CD4-positive, alpha-beta T cell (primary cell): Measurements from ENCODE around the gene RHOC. TPM values are rescaled to one million over a fixed set of nuclear protein-coding genes. Genes with fewer than 3 reads are reported as not detected.
"Not testable (repeated sequence)": the region's sequence is repeated elsewhere in the genome, so short reads cannot be mapped to it uniquely, and the experiment has no call there.

Experiments
- ATAC-seq: fragments of 200-7000 bp; cut with Tn5 transposase; one replicate; pipeline ENCODE4 v1.10.0; 2022; ENCODE audit warnings: mild to moderate bottlenecking; ENCODE audit not compliant: poor library complexity
- CTCF ChIA-PET: fragments of 350-600 bp; sonication (Branson Sonifier 250); formaldehyde crosslinking; loops from one replicate; lab custom pipeline; 2021; ENCODE audit warnings: antibody characterized with exemption, inconsistent platforms; lab: Charles Lee
- POLR2A ChIA-PET: fragments of 350-600 bp; sonication (Branson Sonifier 250); formaldehyde crosslinking; loops from one replicate; lab custom pipeline; 2021; ENCODE audit warnings: antibody characterized with exemption, inconsistent platforms; lab: Charles Lee
- DNase-seq, 14 experiments: peaks; one replicate each; pipeline ENCODE4 v3.0.0-alpha.2; 2013 to 2020; ENCODE audit warnings: mixed read lengths in 2 of 14
- H3K27ac ChIP-seq, 2 donors: one replicate each; pipeline versions ENCODE4 v1.5.1 to v1.7.0; 2013; ENCODE audit warnings: low read length in 2 of 2, low read depth in 1 of 2, mild to moderate bottlenecking in 1 of 2
- H3K27me3 ChIP-seq, 2 experiments: 1 replicate in 1 of 2; 2 replicates in 1 of 2; pipeline versions ENCODE4 v1.6.1 to v1.7.0; 2013; ENCODE audit warnings: low read length in 2 of 2, control low read depth in 1 of 2, mild to moderate bottlenecking in 1 of 2, moderate library complexity in 1 of 2; ENCODE audit not compliant: insufficient read depth in 2 of 2, control insufficient read depth in 1 of 2
- H3K36me3 ChIP-seq: one replicate; pipeline ENCODE4 v1.6.1; 2013; ENCODE audit warnings: low read length, control low read depth; ENCODE audit not compliant: insufficient read depth
- H3K4me1 ChIP-seq: one replicate; pipeline ENCODE4 v1.6.1; 2013; ENCODE audit warnings: low read length, control low read depth; ENCODE audit not compliant: insufficient read depth
- H3K4me3 ChIP-seq: one replicate; pipeline ENCODE4 v1.5.1; 2013; ENCODE audit warnings: mild to moderate bottlenecking, low read length, moderate library complexity
- H3K9me3 ChIP-seq, 2 experiments: 1 replicate in 1 of 2; 2 replicates in 1 of 2; pipeline versions ENCODE4 v1.6.1 to v1.7.0; 2013; ENCODE audit warnings: low read length in 2 of 2, mild to moderate bottlenecking in 2 of 2, control low read depth in 1 of 2, moderate library complexity in 1 of 2; ENCODE audit not compliant: control insufficient read depth in 1 of 2, insufficient read depth in 1 of 2
- H3K27ac Mint-ChIP-seq: one replicate; pipeline ENCODE4 v1.8.0; 2020; ENCODE audit warnings: mixed read lengths
- H3K27me3 Mint-ChIP-seq: one replicate; pipeline ENCODE4 v1.8.0; 2021; ENCODE audit warnings: mixed read lengths
- H3K36me3 Mint-ChIP-seq: one replicate; pipeline ENCODE4 v1.8.0; 2021; ENCODE audit warnings: low read depth, mixed read lengths
- H3K4me1 Mint-ChIP-seq: one replicate; pipeline ENCODE4 v1.8.0; 2021; ENCODE audit warnings: low read depth, mixed read lengths
- H3K4me3 Mint-ChIP-seq: one replicate; pipeline ENCODE4 v1.8.0; 2020; ENCODE audit warnings: mild to moderate bottlenecking, mixed read lengths
- H3K9me3 Mint-ChIP-seq: one replicate; pipeline ENCODE4 v1.8.0; 2020; ENCODE audit warnings: mixed read lengths
- intact Hi-C, 2 experiments: fragments of 100-400 bp; cut with DNase I in 1 of 2; cut with micrococcal nuclease in 1 of 2; formaldehyde crosslinking; loops; one replicate each; pipeline versions ENCODE4 v1.15.1 to v1.9.0; 2023 to 2025; cut with DNase I, micrococcal nuclease
- total RNA-seq, 174 experiments: library from RNA in 2 of 174; stranded (reverse) in 2 of 174; gene quantifications; one replicate each; pipeline ENCODE4 v1.2.3 and lab custom pipeline; 2021 to 2026
- TF ChIP-seq, protein P1 (sequence below): fragments of 200-600 bp; IDR thresholded peaks from one replicate; pipeline ENCODE4 v1.8.0; 2022; ENCODE audit warnings: antibody characterized with exemption, mild to moderate bottlenecking

The RHOC gene
- total RNA-seq, 2 experiments from 2014 or later, result 11.9 to 12.7 TPM

DNA sequence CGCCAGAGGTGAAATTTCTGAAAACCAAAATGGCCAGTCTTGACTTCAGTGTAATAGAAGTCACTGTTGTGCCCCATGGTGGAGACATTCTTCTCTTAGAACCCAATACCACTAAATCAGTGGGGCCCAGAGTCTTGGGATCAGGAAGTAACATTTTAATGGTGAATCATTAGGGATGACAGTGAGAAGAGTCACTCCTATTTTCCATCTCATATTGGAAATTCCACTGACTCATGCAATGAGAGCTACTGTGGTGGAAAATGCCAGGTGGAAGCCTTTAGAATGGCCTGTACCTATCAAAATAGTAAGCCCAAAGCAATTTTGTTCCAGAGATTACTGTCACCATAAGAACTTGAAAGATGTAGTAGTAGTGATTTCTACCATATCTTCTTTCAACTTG is 28.8 kb upstream of the RHOC start:
- TF ChIP-seq, protein P1, sequence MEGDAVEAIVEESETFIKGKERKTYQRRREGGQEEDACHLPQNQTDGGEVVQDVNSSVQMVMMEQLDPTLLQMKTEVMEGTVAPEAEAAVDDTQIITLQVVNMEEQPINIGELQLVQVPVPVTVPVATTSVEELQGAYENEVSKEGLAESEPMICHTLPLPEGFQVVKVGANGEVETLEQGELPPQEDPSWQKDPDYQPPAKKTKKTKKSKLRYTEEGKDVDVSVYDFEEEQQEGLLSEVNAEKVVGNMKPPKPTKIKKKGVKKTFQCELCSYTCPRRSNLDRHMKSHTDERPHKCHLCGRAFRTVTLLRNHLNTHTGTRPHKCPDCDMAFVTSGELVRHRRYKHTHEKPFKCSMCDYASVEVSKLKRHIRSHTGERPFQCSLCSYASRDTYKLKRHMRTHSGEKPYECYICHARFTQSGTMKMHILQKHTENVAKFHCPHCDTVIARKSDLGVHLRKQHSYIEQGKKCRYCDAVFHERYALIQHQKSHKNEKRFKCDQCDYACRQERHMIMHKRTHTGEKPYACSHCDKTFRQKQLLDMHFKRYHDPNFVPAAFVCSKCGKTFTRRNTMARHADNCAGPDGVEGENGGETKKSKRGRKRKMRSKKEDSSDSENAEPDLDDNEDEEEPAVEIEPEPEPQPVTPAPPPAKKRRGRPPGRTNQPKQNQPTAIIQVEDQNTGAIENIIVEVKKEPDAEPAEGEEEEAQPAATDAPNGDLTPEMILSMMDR, result no peak
- no peaks in the 10 kb centered on the region for H3K4me1 ChIP-seq
- peaks cover 11% of the 10 kb centered on the region in 2 experiments for H3K27me3 ChIP-seq
- DNase-seq (no peak), ATAC-seq (no peak)
- Mint-ChIP-seq H3K27ac (no peak overlapping the region), H3K36me3 (no peaks in the 10 kb centered on the region), H3K27me3 (peaks cover 54% of the 10 kb centered on the region), H3K4me3 (no peak overlapping the region), H3K9me3 (no peaks in the 10 kb centered on the region), H3K4me1 (no peaks in the 10 kb centered on the region)
- ChIA-PET CTCF (no interaction called here), POLR2A (no interaction called here)
- H3K4me3 ChIP-seq, result no peak overlapping the region
- intact Hi-C loops, result no loop called here
- no peak overlapping the region for H3K27ac ChIP-seq
- no peaks in the 10 kb centered on the region for H3K36me3 ChIP-seq
- H3K9me3 ChIP-seq, result no peaks in the 10 kb centered on the region

DNA sequence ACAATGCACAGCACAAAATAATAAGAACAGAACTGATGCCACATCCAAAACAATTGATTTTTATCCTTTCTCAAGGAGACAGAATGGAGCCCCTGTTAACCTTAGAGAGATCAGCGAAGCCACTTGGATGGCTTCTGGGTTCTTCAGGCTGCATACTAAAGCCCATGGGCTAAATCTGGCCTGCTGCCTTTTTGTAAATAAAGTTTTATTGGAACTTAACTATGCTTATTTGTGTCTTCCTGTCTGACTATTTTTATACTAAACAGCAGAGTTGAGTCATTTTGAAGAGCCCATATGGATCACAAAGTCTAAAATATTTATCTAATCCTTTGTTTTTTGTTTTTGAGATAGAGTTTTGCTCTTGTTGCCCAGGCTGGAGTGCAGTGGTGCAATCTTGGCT is 24.5 kb upstream of the RHOC start:
- DNase-seq, result no peak
- CTCF ChIA-PET, result no interaction called here
- H3K36me3 ChIP-seq, result no peaks in the 10 kb centered on the region

DNA sequence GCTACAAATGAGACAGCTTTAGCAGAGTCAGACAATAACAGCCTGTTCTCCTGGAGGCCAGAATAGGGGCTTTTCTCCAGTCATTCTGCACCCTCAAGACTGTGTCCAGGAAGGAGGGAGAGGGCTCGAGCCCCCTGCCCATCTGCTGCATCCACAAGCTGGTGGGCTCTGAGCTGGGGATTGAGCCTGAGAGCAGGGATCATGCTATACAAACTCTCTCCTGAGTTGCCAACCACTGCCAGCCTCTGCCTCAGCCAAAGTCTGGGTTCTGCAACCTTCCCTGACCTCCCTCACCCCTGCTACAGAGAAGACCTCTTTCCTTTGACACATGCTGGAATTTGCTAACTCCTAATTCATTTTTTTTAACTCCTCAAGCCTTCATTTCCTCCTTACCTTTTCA is 23.0 kb upstream of the RHOC start:
- TF ChIP-seq, protein P1, result no peak
- intact Hi-C loops, result no loop called here
- H3K4me1 ChIP-seq, result no peaks in the 10 kb centered on the region
- POLR2A ChIA-PET, result interaction anchor here (1.1 kb wide), 1 partner anchor 28 kb away, joined by 3 read pairs; no protein-coding TSS in a partner anchor
- no peak overlapping the region for H3K4me3 ChIP-seq
- CTCF ChIA-PET, result interaction anchor here (0.7 kb wide), 1 partner anchor 14 kb away, joined by 3 read pairs; no protein-coding TSS in a partner anchor
- H3K27me3 Mint-ChIP-seq, result peaks cover 14% of the 10 kb centered on the region
- H3K27ac Mint-ChIP-seq, result no peak overlapping the region
- no peaks in the 10 kb centered on the region for H3K9me3 ChIP-seq
- no peak overlapping the region for H3K4me3 Mint-ChIP-seq
- no peaks in the 10 kb centered on the region for H3K36me3 ChIP-seq
- no peaks in the 10 kb centered on the region for H3K9me3 Mint-ChIP-seq
- no peak for DNase-seq
- H3K36me3 Mint-ChIP-seq, result no peaks in the 10 kb centered on the region
- ATAC-seq, result no peak
- no peak overlapping the region for H3K27ac ChIP-seq
- no peaks in the 10 kb centered on the region for H3K27me3 ChIP-seq
- H3K4me1 Mint-ChIP-seq, result no peaks in the 10 kb centered on the region

More for the DNA sequence above, 24.5 kb upstream of the RHOC start:
- intact Hi-C loops, result no loop called here
- H3K36me3 Mint-ChIP-seq, result no peaks in the 10 kb centered on the region
- no peaks in the 10 kb centered on the region for H3K27me3 ChIP-seq
- no peak overlapping the region for H3K27ac Mint-ChIP-seq
- no peak overlapping the region for H3K4me3 ChIP-seq
- no peaks in the 10 kb centered on the region for H3K4me1 Mint-ChIP-seq
- H3K4me3 Mint-ChIP-seq, result no peak overlapping the region
- no peaks in the 10 kb centered on the region for H3K9me3 Mint-ChIP-seq
- POLR2A ChIA-PET, result no interaction called here
- H3K9me3 ChIP-seq, result no peaks in the 10 kb centered on the region
- peaks cover 19% of the 10 kb centered on the region for H3K27me3 Mint-ChIP-seq
- H3K27ac ChIP-seq, result no peak overlapping the region
- no peaks in the 10 kb centered on the region for H3K4me1 ChIP-seq
- TF ChIP-seq, protein P1, result no peak
- no peak for ATAC-seq

DNA sequence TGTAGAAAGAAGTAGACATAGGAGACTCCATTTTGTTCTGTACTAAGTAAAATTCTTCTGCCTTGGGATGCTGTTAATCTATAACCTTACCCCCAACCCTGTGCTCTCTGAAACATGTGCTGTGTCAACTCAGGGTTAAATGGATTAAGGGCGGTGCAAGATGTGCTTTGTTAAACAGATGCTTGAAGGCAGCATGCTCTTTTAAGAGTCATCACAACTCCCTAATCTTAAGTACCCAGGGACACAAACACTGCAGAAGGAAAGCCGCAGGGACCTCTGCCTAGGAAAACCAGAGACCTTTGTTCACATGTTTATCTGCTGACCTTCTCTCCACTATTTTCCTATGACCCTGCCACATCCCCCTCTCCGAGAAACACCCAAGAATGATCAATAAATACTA is 22.1 kb upstream of the RHOC start:
- H3K27me3 Mint-ChIP-seq, H3K27ac Mint-ChIP-seq, H3K9me3 Mint-ChIP-seq, CTCF ChIA-PET, POLR2A ChIA-PET, H3K4me1 Mint-ChIP-seq, H3K27ac ChIP-seq, intact Hi-C loops, H3K27me3 ChIP-seq, H3K4me3 ChIP-seq, ATAC-seq, H3K36me3 Mint-ChIP-seq, DNase-seq, H3K4me1 ChIP-seq, H3K36me3 ChIP-seq, H3K9me3 ChIP-seq, H3K4me3 Mint-ChIP-seq: not testable (repeated sequence)

DNA sequence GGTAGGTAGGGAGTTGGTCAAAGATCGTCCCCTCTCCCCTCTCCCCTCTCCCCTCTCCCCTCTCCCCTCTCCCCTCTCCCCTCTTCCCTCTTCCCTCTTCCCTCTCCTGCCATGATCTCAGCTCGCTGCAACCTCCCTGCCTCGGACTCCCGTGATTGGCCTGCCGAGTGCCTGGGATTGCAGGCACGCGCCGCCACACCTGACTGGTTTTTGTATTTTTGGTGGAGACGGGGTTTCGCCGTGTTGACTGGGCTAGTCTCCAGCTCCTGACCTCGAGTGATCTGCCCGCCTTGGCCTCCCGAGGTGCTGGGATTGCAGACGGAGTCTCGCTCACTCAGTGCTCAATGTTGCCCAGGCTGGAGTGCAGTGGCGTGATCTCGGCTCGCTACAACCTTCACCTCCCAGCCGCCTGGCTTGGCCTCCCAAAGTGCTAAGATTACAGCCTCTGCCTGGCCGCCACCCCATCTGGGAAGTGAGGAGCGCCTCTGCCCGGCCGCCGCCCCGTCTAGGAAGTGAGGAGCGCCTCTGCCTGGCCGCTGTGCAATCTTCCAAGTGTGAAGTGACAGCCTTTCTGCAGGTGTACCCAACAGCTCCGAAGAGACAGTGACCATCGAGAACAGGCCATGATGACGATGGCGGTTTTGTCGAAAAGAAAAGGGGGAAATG is 21.5 kb upstream of the RHOC start:
- H3K4me3 Mint-ChIP-seq, ATAC-seq, H3K27me3 Mint-ChIP-seq, DNase-seq, H3K36me3 Mint-ChIP-seq, H3K9me3 Mint-ChIP-seq, H3K27ac ChIP-seq, H3K4me1 ChIP-seq, H3K36me3 ChIP-seq, H3K4me3 ChIP-seq, H3K4me1 Mint-ChIP-seq, POLR2A ChIA-PET, H3K9me3 ChIP-seq, H3K27ac Mint-ChIP-seq, CTCF ChIA-PET, H3K27me3 ChIP-seq, intact Hi-C loops: not testable (repeated sequence)
